SKM-1 (cell line): ENCODE results near the gene PSRC1.
A peak's percentile ranks its signal among the peaks of the same experiment; 100 is the strongest.

ENCODE experiments used
- DNase-seq: peaks from one replicate; lab custom pipeline; 2025; ENCODE audit not compliant: unreplicated experiment; lab: John Stamatoyannopoulos, UW

Gene PSRC1

GRCh38 chr1:109248797-109249629, 33.9 kb downstream of the PSRC1 start, which contains the start of gene CELSR2:
Gene CELSR2 (plus strand): TSS chr1:109249539. CDS start chr1:109250080, 541 bp downstream.
- DNase-seq: peak; percentile 52

GRCh38 chr1:109248444-109248796, 34.5 kb downstream of the PSRC1 start:
- DNase-seq: no peak

- DNase-seq: no peak
Observed at GRCh38 chr1:109247401-109248365, 35.3 kb downstream of the PSRC1 start.

- no peak for DNase-seq
Observed at GRCh38 chr1:109246141-109246551, 36.8 kb downstream of the PSRC1 start.

- no peak for DNase-seq
Observed at GRCh38 chr1:109243860-109244552, 38.9 kb downstream of the PSRC1 start.

- DNase-seq: no peak
Observed at GRCh38 chr1:109243221-109243620, 39.7 kb downstream of the PSRC1 start.

GRCh38 chr1:109242387-109242786, 40.6 kb downstream of the PSRC1 start:
- no peak for DNase-seq

- no peak for DNase-seq
Observed at GRCh38 chr1:109241841-109242345, 41.1 kb downstream of the PSRC1 start.

- DNase-seq: no peak
Observed at GRCh38 chr1:109241344-109241743, 41.6 kb downstream of the PSRC1 start.

- DNase-seq: no peak
Observed at GRCh38 chr1:109240158-109241152, 42.5 kb downstream of the PSRC1 start.

GRCh38 chr1:109239409-109240068, 43.4 kb downstream of the PSRC1 start:
- no peak for DNase-seq

GRCh38 chr1:109239047-109239408, 43.9 kb downstream of the PSRC1 start:
- DNase-seq: no peak

- DNase-seq: no peak
Observed at GRCh38 chr1:109238382-109238781, 44.6 kb downstream of the PSRC1 start.

GRCh38 chr1:109237512-109237911, 45.4 kb downstream of the PSRC1 start:
- DNase-seq: no peak

GRCh38 chr1:109235137-109235536, 47.8 kb downstream of the PSRC1 start:
- DNase-seq: no peak

- no peak for DNase-seq
Observed at GRCh38 chr1:109231066-109231465, 51.9 kb downstream of the PSRC1 start.
